ENCODE results near the gene PDS5A. TPM values are rescaled to one million over a fixed set of nuclear protein-coding genes. Genes with fewer than 3 reads are reported as not detected.

PDS5A gene
- total RNA-seq, 1 donor from 2014 or later, result 132 TPM

GRCh38 chr4:39823191-39823590 is 154.5 kb downstream of the PDS5A start:
- peaks cover 15% of the 10 kb centered on the region for H3K4me1 ChIP-seq
- H3K36me3 ChIP-seq, result peaks cover 9% of the 10 kb centered on the region
- Mint-ChIP-seq H3K9me3 (no peaks in the 10 kb centered on the region), H3K4me3 (no peak overlapping the region), H3K27ac (no peak overlapping the region), H3K36me3 (peaks cover 25% of the 10 kb centered on the region), H3K27me3 (ENCODE audit: insufficient read depth, low read depth) (no peaks in the 10 kb centered on the region), H3K4me1 (peaks cover 8% of the 10 kb centered on the region)
- peaks cover 29% of the 10 kb centered on the region for H3F3A ChIP-seq (ENCODE audit: low read depth)
- no peak overlapping the region for H3K9ac ChIP-seq
- H3K27me3 ChIP-seq, result no peaks in the 10 kb centered on the region
- no peak overlapping the region for H3K27ac ChIP-seq
- no peak overlapping the region for H2AFZ ChIP-seq (replicated peaks)
- no peak overlapping the region for H3K4me3 ChIP-seq
- TF ChIP-seq EZH2 (IDR thresholded peaks at IDR 0.05) (no peak), EZH2phosphoT487 (IDR thresholded peaks at IDR 0.05) (no peak), CTCF (IDR thresholded peaks at IDR 0.05) (no peak)
- no peak for DNase-seq (ENCODE audit: low spot score)
- no peaks in the 10 kb centered on the region for H3K9me3 ChIP-seq (ENCODE audit: low read depth)
- peaks cover 20% of the 10 kb centered on the region for H4K20me1 ChIP-seq (ENCODE audit: low read depth)
- H3K79me2 ChIP-seq (ENCODE audit: low read depth), result no peaks in the 10 kb centered on the region
- no peak overlapping the region for H3K4me2 ChIP-seq

GRCh38 chr4:39822662-39823061 is 155.0 kb downstream of the PDS5A start:
- Histone ChIP-seq H4K20me1 (ENCODE audit: low read depth) (peaks cover 20% of the 10 kb centered on the region), H3K4me1 (peaks cover 15% of the 10 kb centered on the region), H3K36me3 (peaks cover 9% of the 10 kb centered on the region), H3K79me2 (ENCODE audit: low read depth) (no peaks in the 10 kb centered on the region), H3K4me3 (no peak overlapping the region), H3K4me2 (no peak overlapping the region), H2AFZ (replicated peaks) (no peak overlapping the region), H3F3A (ENCODE audit: low read depth) (peaks cover 29% of the 10 kb centered on the region), H3K27ac (no peak overlapping the region), H3K9ac (no peak overlapping the region), H3K27me3 (no peaks in the 10 kb centered on the region), H3K9me3 (ENCODE audit: low read depth) (no peaks in the 10 kb centered on the region)
- Mint-ChIP-seq H3K9me3 (no peaks in the 10 kb centered on the region), H3K27me3 (ENCODE audit: insufficient read depth, low read depth) (no peaks in the 10 kb centered on the region), H3K36me3 (peaks cover 21% of the 10 kb centered on the region), H3K27ac (no peak overlapping the region), H3K4me1 (peaks cover 8% of the 10 kb centered on the region), H3K4me3 (no peak overlapping the region)
- no peak for DNase-seq (ENCODE audit: low spot score)
- TF ChIP-seq CTCF (IDR thresholded peaks at IDR 0.05) (no peak), EZH2phosphoT487 (IDR thresholded peaks at IDR 0.05) (no peak), EZH2 (IDR thresholded peaks at IDR 0.05) (no peak)

- TF ChIP-seq EZH2 (IDR thresholded peaks at IDR 0.05), result no peak
- no peak for TF ChIP-seq EZH2phosphoT487 (IDR thresholded peaks at IDR 0.05)
- TF ChIP-seq CTCF (IDR thresholded peaks at IDR 0.05), result no peak
- H3K4me2 ChIP-seq, result no peak overlapping the region
- H2AFZ ChIP-seq (replicated peaks), result no peak overlapping the region
- peaks cover 18% of the 10 kb centered on the region for H3K36me3 Mint-ChIP-seq
- no peak for DNase-seq (ENCODE audit: low spot score)
- H3K36me3 ChIP-seq, result peaks cover 9% of the 10 kb centered on the region
- H3F3A ChIP-seq (ENCODE audit: low read depth), result peaks cover 29% of the 10 kb centered on the region
- no peak overlapping the region for H3K9ac ChIP-seq
- H3K4me1 ChIP-seq, result peaks cover 15% of the 10 kb centered on the region
- no peak overlapping the region for H3K27ac Mint-ChIP-seq
- no peaks in the 10 kb centered on the region for H3K27me3 Mint-ChIP-seq (ENCODE audit: insufficient read depth, low read depth)
- no peaks in the 10 kb centered on the region for H3K79me2 ChIP-seq (ENCODE audit: low read depth)
- peaks cover 20% of the 10 kb centered on the region for H4K20me1 ChIP-seq (ENCODE audit: low read depth)
- no peaks in the 10 kb centered on the region for H3K9me3 Mint-ChIP-seq
- H3K27ac ChIP-seq, result no peak overlapping the region
- H3K4me1 Mint-ChIP-seq, result peaks cover 8% of the 10 kb centered on the region
- H3K9me3 ChIP-seq (ENCODE audit: low read depth), result no peaks in the 10 kb centered on the region
- H3K4me3 Mint-ChIP-seq, result no peak overlapping the region
- no peak overlapping the region for H3K4me3 ChIP-seq
- no peaks in the 10 kb centered on the region for H3K27me3 ChIP-seq
Observed at GRCh38 chr4:39821951-39822350, 155.8 kb downstream of the PDS5A start.

All from neural progenitor cell (in vitro differentiated cells).